Renal cortical epithelial cell (primary cell): ENCODE measurements around the gene TNNT2. TPM values are rescaled to one million over a fixed set of nuclear protein-coding genes. Genes with fewer than 3 reads are reported as not detected.
A peak's percentile ranks its signal among the peaks of the same experiment; 100 is the strongest.

Experiments used
- DNase-seq: peaks from one replicate; pipeline ENCODE4 v3.0.0-alpha.2; 2011; ENCODE audit warnings: low read depth
- total RNA-seq: library from RNA; depleted of rRNA; stranded (reverse); fragments of >200 nt; gene quantifications from 2 replicates; pipeline ENCODE4 v1.2.3, GENCODE V29; 2014

The TNNT2 gene
- total RNA-seq, 1 donor from 2014 or later: 0.25 TPM

- peak; percentile 53 for DNase-seq
Observed at GRCh38 chr1:201376464-201377374, 761 bp downstream of the TNNT2 start.

DNA sequence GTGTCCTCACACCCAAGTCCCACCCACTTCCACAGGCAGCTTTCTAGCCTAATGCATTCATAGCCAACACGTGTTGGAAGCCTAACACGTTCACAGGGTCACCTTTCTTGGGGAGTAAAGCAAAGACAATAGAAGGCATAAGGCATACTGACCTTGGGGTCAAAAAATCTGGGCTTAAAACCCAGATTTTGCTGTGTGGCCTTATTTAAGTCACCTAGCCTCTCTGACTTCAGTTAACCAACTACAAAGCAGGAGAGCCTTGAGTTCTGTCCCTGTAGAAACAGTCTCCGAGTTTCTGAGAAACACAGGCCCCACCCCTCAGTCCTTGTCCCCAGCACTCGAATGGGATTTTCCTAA is 1.4 kb downstream of the TNNT2 start:
- no peak for DNase-seq

- DNase-seq: no peak
Observed at GRCh38 chr1:201375169-201375568, 2.3 kb downstream of the TNNT2 start.

GRCh38 chr1:201374364-201374763 is 3.1 kb downstream of the TNNT2 start:
- no peak for DNase-seq

DNA sequence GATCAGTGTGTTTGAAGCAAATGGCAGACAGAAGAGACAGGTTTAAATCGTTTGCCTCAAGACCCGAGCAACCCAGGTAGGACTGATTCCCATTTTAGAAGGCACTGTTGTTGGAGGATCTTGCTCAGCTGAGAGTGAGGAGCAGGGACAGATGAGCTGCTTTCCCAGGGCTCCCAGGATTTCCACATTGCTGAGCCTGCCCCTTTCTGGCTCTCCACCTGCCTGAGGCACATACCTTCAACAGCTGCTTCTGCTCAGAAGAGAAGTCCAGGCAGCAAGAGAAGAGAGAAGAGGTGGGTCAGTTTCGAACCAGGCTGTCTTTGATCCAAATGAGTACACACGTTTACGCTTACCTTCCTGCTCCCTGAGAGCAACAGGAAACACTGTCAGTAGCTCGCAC is 5.7 kb downstream of the TNNT2 start:
- DNase-seq: no peak

DNA sequence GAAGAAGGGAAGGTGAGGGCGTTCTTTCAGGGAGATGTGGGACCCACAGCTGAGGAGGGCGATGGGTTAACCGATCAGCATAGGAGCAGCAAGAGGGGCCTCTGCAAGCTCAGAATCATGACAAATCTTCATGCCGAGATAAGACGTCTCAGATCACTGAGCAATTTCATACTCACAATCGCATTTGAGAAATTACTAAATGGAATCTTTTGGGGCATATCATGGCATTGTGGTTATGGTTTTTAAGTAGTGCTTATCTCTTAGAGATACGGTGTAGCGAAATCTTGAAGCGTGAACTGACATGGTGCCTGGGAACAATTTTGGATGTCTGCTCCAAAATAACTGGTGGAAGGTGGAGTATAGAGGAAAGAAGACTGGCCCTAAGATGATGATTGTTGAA is 6.2 kb downstream of the TNNT2 start:
- DNase-seq: no peak

- DNase-seq: no peak
Observed at GRCh38 chr1:201370500-201370899, 7.0 kb downstream of the TNNT2 start.

DNA sequence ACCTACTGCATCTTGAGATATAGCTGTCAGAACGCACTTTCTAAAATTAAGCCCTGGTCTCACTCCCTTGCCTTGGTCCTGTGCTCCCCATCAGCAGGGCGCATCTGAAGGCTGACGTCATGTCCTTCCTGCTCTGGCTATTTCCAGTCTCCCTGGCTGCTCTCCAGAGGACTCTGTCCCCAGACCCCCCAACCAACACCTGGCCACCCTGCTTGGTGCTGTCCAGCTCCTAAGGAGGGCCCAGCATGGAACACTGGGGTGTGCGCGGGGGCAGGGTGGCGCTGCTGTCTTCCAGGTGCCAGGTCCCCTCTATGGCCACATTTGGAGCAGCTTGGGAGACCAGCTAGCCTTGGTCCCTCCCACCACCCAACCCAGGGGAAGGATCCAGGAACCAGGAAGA is 8.3 kb downstream of the TNNT2 start:
- DNase-seq: no peak

- no peak for DNase-seq
Observed at GRCh38 chr1:201366696-201367095, 10.8 kb downstream of the TNNT2 start.

- no peak for DNase-seq
Observed at GRCh38 chr1:201365251-201365650, 12.2 kb downstream of the TNNT2 start.

DNA sequence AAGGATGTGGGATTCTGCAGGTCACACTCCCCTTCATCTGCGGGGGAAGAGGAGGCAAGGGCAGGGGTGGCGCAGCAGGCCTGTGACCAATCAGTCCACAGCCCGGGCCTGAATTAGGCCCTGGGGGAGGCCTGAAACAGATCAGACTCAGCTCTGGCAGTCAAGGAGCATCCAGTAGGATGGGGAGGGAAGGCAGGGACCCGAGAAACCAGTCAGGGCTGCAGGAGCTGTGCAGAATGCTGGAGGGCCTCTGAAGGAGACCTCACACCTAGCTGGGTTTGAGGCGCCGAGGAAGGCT is 12.7 kb downstream of the TNNT2 start:
- DNase-seq: no peak

DNA sequence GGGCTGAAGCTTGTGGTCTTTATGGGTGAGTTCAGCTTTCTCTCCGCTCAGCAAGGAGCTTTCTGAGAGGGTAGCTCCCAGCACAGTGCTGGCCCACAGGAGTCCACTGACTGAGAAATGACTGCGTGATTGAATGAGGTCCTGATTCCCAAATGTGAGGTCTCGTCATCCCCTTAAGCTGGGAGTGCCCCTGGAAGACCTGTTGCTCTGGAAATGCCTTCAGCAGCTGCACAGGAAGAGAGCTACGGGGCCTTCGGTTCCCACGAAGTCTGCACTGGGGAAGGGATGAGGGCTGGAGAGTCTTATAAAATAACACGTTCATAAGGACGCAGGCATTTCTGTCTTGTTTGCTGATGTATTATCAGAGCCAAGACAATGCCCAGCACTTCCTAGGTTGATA is 14.0 kb downstream of the TNNT2 start:
- DNase-seq: no peak

DNA sequence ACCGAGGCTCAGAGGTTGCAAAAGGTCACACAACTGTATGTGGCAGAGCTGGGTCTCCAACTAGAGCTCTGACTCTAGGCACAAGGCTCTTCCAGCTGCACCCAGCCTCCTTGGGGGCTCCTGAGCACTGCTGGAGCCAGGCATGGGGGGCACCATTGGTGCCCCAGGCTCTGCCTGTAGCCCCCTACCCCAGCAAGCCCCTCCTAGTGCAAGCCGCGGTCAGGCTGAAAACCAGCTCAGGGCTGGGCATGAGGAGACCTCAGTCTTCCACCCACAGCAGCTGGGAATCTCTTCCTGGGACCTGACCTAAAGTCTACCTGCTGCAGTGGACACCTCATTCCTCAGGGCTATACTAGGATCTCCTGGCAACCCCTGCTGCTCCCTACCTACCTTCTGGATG is 14.6 kb downstream of the TNNT2 start:
- DNase-seq: no peak

- DNase-seq: peak; percentile 9
Observed at GRCh38 chr1:201361652-201362504, 15.6 kb downstream of the TNNT2 start.

DNA sequence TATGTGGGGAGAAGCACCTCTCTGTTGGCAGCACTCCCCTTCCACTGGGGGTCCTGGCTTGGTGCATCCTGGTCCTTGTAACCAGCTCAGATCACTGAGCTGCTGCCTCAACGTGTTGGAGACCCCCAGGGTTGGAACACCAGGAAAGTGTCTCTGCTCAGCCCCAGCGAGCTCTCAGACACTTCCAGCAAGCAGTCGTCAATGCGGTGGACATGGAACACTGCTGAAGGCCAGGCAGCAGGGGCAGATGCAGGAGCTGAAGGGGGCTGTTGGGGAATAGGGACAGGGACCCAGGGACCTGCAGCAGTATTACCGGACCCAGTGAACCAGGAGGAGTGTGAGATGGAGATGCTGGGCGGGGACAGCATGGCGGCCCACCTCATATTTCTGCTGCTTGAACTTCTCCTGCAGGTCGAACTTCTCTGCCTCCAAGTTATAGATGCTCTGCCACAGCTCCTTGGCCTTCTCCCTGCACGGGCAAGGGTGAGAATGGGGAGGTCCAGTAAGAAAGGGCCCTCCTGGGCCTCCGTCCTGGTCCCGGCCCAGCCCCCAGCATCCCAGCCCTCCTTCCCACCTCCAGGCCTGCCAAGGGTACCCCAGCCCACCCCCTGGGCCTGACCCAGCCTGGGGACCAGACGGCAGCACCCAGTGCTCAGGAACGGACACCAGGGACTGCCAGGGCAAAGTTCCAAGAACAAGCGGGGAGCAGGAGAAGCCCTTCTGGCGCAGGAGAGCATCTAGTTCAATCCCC is 16.4 kb downstream of the TNNT2 start:
- DNase-seq: no peak

DNA sequence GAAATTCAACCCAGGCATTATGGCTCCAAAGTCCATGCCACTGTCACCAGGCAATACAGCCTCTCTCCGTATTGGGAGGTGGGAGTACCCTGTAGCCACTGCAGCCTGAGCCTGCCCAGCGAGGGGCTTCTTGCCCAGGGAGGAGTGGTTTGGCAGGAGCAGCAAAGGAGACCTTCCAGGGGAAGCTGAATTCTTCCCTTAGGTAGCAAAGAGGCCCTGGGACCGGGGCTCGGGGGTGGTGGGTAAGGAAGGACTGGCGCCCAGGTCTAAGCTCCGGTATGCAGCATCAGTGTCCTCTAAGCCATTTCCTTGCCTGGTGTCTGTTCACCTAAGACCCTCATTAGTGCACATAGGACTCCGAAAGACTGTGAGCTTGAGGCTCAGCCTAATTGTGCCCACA is 17.0 kb downstream of the TNNT2 start:
- no peak for DNase-seq

DNA sequence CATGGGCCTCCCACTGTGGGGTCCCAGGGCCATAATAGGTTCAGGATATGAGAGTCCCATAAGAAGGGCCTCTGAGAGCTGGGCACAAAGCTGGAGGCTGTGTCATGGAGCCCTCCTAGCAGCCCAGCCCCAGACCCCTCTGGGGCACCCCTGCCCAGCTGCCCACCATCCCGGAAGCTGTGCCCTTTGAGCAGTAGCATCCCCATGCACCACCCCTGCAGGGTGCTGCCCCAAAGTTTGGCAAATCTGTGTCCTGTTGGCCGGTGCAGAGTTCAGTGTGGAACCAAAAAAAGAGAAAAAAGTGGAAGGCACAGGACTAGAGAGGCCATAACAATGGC is 17.6 kb downstream of the TNNT2 start:
- DNase-seq: no peak

GRCh38 chr1:201359031-201359872 is 18.2 kb downstream of the TNNT2 start:
- DNase-seq: no peak

- peak; percentile 79 for DNase-seq
Observed at GRCh38 chr1:201358596-201358995, 18.9 kb downstream of the TNNT2 start.

DNA sequence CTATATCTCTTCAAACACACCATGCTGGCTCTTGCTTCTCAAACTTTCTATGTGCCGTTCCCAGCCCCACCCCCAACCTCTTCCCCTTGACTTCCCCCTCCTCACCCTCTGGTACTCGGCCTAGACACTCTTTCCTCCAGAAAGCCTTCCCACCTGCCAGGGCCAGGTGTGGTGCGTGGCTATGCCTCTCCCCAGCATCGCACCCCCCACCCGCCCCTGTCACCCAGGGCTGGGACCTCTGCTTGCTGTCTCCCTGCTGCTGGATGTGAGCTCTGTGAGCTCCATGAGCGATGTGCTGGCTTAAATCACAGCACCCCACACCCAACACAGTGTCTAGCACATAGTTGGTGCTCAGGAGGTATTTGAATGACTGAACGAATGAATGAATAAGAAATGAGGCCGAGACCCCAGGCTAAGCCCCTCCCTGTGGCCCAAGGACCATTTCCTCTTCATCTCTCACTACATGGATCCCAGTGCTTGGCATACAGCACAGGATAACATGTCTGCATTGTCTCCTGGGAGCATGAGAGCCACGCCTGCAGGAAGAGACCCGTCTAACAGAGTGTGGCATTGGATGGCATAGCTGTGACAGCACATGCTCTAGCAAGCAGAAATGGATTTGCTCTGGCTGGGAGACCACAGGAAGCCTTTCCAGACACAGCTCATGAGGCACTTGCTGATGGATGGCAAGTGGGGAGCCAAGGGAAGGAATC is 19.7 kb downstream of the TNNT2 start:
- no peak for DNase-seq

- DNase-seq: no peak
Observed at GRCh38 chr1:201357211-201357610, 20.3 kb downstream of the TNNT2 start.
